ENCODE results near the gene HOXA10.

GRCh38 chr7:27193335-27194001 is 19.3 kb upstream of the HOXA10 start:
- TF ChIP-seq POLR2AphosphoS5 (IDR thresholded peaks at IDR 0.05; ENCODE audit: borderline replicate concordance, low read depth, low read length) (no peak), EZH2 (IDR thresholded peaks at IDR 0.05) (no peak), FOXP2 (optimal IDR thresholded peaks at IDR 0.05; ENCODE audit: control extremely low read depth, extremely low read length, insufficient read depth) (no peak)

All from SK-N-MC (cell line).